Measurements from ENCODE around the gene SMIM1. TPM values are rescaled to one million over a fixed set of nuclear protein-coding genes. Genes with fewer than 3 reads are reported as not detected.

The SMIM1 gene
- total RNA-seq, 3 donors from 2014 or later (not counting 1 experiment from before 2014, with no cell fraction given): 0.78 to 2.6 (median 1.6) TPM

DNA sequence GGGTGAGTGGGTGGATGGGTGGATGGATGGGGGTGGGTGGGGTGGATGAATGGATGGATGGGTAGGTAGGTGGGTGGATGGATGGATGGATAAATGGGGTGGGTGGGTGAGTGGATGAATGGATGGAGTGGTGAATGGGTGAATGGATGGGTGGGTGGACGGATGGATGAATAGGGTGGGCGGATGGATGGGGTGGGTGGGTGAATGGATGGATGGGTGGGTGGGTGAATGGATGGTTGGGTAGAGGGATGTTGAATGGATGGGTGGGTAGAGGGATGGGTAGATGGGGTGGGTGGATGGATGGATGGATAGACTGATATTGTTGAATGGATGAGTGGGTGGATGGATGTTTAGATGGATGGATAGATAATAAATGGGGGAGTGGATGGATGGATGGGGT is 47.2 kb upstream of the SMIM1 start:
- intact Hi-C loops (cut with micrococcal nuclease): loop anchor here (2.0 kb wide), 1 partner anchor 235 kb away; no protein-coding TSS in a partner anchor
- Histone ChIP-seq H3K36me3 (ENCODE audit: control insufficient read depth, insufficient read depth, low read length) (no peaks in the 10 kb centered on the region), H3K9me3 (ENCODE audit: control insufficient read depth, insufficient read depth, low read length) (no peaks in the 10 kb centered on the region), H3K4me1 (ENCODE audit: control insufficient read depth, insufficient read depth, low read length) (peaks cover 9% of the 10 kb centered on the region), H3K27me3 (ENCODE audit: control insufficient read depth, insufficient read depth, low read length) (no peaks in the 10 kb centered on the region), H3K4me3 (ENCODE audit: low read length) (no peak overlapping the region), H3K27ac (ENCODE audit: low read length) (no peak overlapping the region)
- peaks cover 0 to 2% of the 10 kb centered on the region in 2 donors for H3K9me3 Mint-ChIP-seq
- WGBS (ENCODE audit: insufficient coverage): 96% methylated on average over 2 of the region's 2 CpGs
- H3K27me3 Mint-ChIP-seq (ENCODE audit: low read depth in 2 of 2): no peaks in the 10 kb centered on the region
- H3K4me3 Mint-ChIP-seq: no peak overlapping the region
- ATAC-seq (no peak), DNase-seq (no peak)
- TF ChIP-seq, protein P1, sequence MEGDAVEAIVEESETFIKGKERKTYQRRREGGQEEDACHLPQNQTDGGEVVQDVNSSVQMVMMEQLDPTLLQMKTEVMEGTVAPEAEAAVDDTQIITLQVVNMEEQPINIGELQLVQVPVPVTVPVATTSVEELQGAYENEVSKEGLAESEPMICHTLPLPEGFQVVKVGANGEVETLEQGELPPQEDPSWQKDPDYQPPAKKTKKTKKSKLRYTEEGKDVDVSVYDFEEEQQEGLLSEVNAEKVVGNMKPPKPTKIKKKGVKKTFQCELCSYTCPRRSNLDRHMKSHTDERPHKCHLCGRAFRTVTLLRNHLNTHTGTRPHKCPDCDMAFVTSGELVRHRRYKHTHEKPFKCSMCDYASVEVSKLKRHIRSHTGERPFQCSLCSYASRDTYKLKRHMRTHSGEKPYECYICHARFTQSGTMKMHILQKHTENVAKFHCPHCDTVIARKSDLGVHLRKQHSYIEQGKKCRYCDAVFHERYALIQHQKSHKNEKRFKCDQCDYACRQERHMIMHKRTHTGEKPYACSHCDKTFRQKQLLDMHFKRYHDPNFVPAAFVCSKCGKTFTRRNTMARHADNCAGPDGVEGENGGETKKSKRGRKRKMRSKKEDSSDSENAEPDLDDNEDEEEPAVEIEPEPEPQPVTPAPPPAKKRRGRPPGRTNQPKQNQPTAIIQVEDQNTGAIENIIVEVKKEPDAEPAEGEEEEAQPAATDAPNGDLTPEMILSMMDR (IDR thresholded peaks at IDR 0.05): no peak
- H3K36me3 Mint-ChIP-seq: no peaks in the 10 kb centered on the region
- H3K27ac Mint-ChIP-seq: no peak overlapping the region
- peaks cover 0 to 9% of the 10 kb centered on the region in 2 donors for H3K4me1 Mint-ChIP-seq

DNA sequence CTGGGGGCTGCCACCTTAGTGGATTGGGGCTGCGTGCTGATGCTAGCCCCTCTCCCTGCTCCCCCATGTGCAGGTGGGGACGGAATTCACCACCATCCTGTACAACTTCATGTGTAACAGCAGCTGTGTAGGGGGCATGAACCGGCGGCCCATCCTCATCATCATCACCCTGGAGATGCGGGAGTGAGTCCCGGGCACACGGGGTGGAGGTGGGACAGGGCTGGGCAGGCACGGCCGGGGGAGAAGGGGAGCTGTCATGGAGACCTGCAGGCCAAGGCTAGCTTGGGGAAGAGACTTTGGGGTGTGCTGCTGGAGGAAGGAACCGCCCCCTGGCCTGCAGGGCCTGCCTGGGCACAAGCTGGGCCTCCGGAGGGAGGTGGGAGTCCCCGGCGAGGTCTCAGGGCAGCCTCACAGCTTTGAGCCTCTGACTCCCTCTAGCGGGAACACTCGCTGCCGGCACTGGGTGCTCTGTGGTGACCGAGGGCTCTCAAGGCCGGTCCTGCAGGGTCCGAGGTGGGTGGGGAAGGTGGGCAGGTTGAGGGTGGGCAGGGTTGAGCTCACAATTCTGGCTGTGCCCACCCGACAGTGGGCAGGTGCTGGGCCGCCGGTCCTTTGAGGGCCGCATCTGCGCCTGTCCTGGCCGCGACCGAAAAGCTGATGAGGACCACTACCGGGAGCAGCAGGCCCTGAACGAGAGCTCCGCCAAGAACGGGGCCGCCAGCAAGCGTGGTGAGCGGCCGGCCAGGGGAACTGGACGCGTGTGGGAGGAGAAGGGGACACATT is 45.3 kb upstream of the SMIM1 start:
- Mint-ChIP-seq H3K4me3 (no peak overlapping the region), H3K36me3 (no peaks in the 10 kb centered on the region), H3K27me3 (ENCODE audit: low read depth in 2 of 2) (no peaks in the 10 kb centered on the region), H3K27ac (no peak overlapping the region), H3K9me3 (peaks cover 0 to 2% of the 10 kb centered on the region in 2 donors), H3K4me1 (peaks cover 0 to 5% of the 10 kb centered on the region in 2 donors)
- no peaks in the 10 kb centered on the region for H3K36me3 ChIP-seq (ENCODE audit: control insufficient read depth, insufficient read depth, low read length)
- no peaks in the 10 kb centered on the region for H3K4me1 ChIP-seq (ENCODE audit: control insufficient read depth, insufficient read depth, low read length)
- 56% methylated on average over 37 of the region's 37 CpGs for WGBS (ENCODE audit: insufficient coverage)
- DNase-seq (peak in 1 of 2 donors; percentile 23), ATAC-seq (peak in 1 of 3 donors; percentile 42)
- no peak overlapping the region for H3K4me3 ChIP-seq (ENCODE audit: low read length)
- no peak overlapping the region for H3K27ac ChIP-seq (ENCODE audit: low read length)
- H3K27me3 ChIP-seq (ENCODE audit: control insufficient read depth, insufficient read depth, low read length): no peaks in the 10 kb centered on the region
- intact Hi-C loops (cut with micrococcal nuclease): no loop called here
- TF ChIP-seq, protein P1 (IDR thresholded peaks at IDR 0.05): no peak
- no peaks in the 10 kb centered on the region for H3K9me3 ChIP-seq (ENCODE audit: control insufficient read depth, insufficient read depth, low read length)

DNA sequence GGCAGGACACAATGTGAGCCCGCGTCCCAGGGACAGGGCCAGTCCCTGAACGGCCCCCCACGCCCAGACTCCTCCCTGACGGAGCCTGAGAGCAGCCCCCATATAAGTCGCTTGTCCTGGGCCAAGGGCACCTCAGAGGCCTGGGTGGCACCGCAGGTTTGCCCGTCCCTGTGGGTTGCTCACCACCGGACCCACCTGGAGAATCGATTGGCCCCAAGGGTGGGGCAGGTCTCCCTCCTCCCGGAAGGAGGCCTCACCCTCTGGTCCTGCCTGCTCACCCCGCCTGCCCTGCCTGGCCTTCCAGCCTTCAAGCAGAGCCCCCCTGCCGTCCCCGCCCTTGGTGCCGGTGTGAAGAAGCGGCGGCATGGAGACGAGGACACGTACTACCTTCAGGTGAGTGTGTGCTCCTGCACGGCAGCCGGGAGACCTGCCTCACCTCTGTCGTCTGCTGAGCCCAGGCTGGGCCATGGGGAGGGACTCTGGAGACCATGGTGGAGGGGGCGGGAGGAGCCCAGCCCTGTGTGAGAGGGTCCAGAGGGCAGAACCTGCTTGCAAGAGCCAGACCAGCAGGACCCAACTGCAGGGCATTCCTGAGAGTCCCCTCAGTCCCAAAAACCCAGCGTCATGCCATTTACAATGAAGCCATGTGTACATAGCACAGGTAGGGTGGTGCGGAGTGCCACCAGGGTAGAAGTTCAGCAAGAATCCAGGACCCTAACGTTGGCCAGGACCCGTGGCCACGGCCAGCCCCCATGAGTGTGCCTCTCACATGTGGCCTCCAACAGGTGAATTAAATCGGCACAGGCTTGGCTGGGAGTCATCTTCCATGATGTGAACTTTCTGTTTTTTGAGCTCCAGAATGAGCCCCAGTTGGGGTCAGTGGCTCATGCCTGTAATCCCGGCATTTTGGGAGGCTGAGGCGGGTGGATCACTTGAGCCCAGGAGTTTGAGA is 44.4 kb upstream of the SMIM1 start:
- H3K27ac Mint-ChIP-seq: no peak overlapping the region

More for the DNA sequence above, 44.4 kb upstream of the SMIM1 start:
- ATAC-seq (no peak), DNase-seq (no peak)
- Histone ChIP-seq H3K4me1 (ENCODE audit: control insufficient read depth, insufficient read depth, low read length) (no peaks in the 10 kb centered on the region), H3K9me3 (ENCODE audit: control insufficient read depth, insufficient read depth, low read length) (no peaks in the 10 kb centered on the region), H3K27ac (ENCODE audit: low read length) (no peak overlapping the region), H3K4me3 (ENCODE audit: low read length) (no peak overlapping the region), H3K36me3 (ENCODE audit: control insufficient read depth, insufficient read depth, low read length) (no peaks in the 10 kb centered on the region), H3K27me3 (ENCODE audit: control insufficient read depth, insufficient read depth, low read length) (no peaks in the 10 kb centered on the region)
- H3K27me3 Mint-ChIP-seq (ENCODE audit: low read depth in 2 of 2): no peaks in the 10 kb centered on the region
- intact Hi-C loops (cut with micrococcal nuclease): no loop called here
- peaks cover 0 to 2% of the 10 kb centered on the region in 2 donors for H3K9me3 Mint-ChIP-seq
- no peak overlapping the region for H3K4me3 Mint-ChIP-seq
- WGBS (ENCODE audit: insufficient coverage): 87% methylated on average over 31 of the region's 31 CpGs
- H3K4me1 Mint-ChIP-seq: peaks cover 0 to 5% of the 10 kb centered on the region in 2 donors
- H3K36me3 Mint-ChIP-seq: no peaks in the 10 kb centered on the region
- TF ChIP-seq, protein P1 (IDR thresholded peaks at IDR 0.05): no peak

Data from natural killer cell (primary cell).